Skeletal muscle tissue (tissue), 4 donors: ENCODE measurements around the gene SOAT2. TPM values are rescaled to one million over a fixed set of nuclear protein-coding genes. Genes with fewer than 3 reads are reported as not detected.
"Not testable (repeated sequence)": the region's sequence is repeated elsewhere in the genome, so short reads cannot be mapped to it uniquely, and the experiment has no call there.

Experiments used
- H3K27ac ChIP-seq: one replicate; pipeline ENCODE4 v1.7.0; 2013; ENCODE audit warnings: mild to moderate bottlenecking, low read depth, low read length, inconsistent platforms
- H3K27me3 ChIP-seq, 3 donors: one replicate each; pipeline ENCODE4 v1.7.0; 2013; ENCODE audit warnings: low read length in 3 of 3; ENCODE audit not compliant: control insufficient read depth in 3 of 3, insufficient read depth in 3 of 3
- H3K36me3 ChIP-seq, 3 donors: one replicate each; pipeline ENCODE4 v1.7.0; 2013; ENCODE audit warnings: low read length in 3 of 3; ENCODE audit not compliant: control insufficient read depth in 3 of 3, insufficient read depth in 3 of 3
- H3K4me1 ChIP-seq, 3 donors: one replicate each; pipeline ENCODE4 v1.7.0; 2013; ENCODE audit warnings: low read length in 3 of 3, mild to moderate bottlenecking in 3 of 3; ENCODE audit not compliant: control insufficient read depth in 3 of 3, insufficient read depth in 3 of 3
- H3K4me3 ChIP-seq, 3 donors: one replicate each; pipeline ENCODE4 v1.7.0; 2013; ENCODE audit warnings: low read length in 3 of 3
- H3K9ac ChIP-seq, 3 donors: one replicate each; pipeline ENCODE4 v1.7.0; 2013; ENCODE audit warnings: low read length in 3 of 3, mild to moderate bottlenecking in 3 of 3, moderate library complexity in 2 of 3, low read depth in 1 of 3
- H3K9me3 ChIP-seq, 3 donors: one replicate each; pipeline ENCODE4 v1.7.0; 2013; ENCODE audit warnings: low read length in 3 of 3; ENCODE audit not compliant: control insufficient read depth in 3 of 3
- total RNA-seq: library from RNA; depleted of rRNA; stranded (reverse); fragments of >200 nt; gene quantifications from one replicate; pipeline ENCODE4 v1.2.3, GENCODE V29; 2014
- donor health status: Osteomylitis.

Gene SOAT2
- total RNA-seq, 1 donor from 2014 or later = under 0.01 TPM

GRCh38 chr12:53147181-53147580, 43.9 kb downstream of the SOAT2 start:
- H3K9ac ChIP-seq = no peak overlapping the region
- no peak overlapping the region for H3K4me3 ChIP-seq
- no peaks in the 10 kb centered on the region for H3K4me1 ChIP-seq
- no peak overlapping the region for H3K27ac ChIP-seq
- H3K27me3 ChIP-seq = no peaks in the 10 kb centered on the region
- no peaks in the 10 kb centered on the region for H3K36me3 ChIP-seq
- H3K9me3 ChIP-seq = no peaks in the 10 kb centered on the region

GRCh38 chr12:53147653-53148052, 44.4 kb downstream of the SOAT2 start:
- H3K36me3 ChIP-seq = no peaks in the 10 kb centered on the region

GRCh38 chr12:53151039-53151438, 47.8 kb downstream of the SOAT2 start:
- no peak overlapping the region for H3K27ac ChIP-seq
- H3K4me3 ChIP-seq = no peak overlapping the region
- H3K9me3 ChIP-seq = no peaks in the 10 kb centered on the region
- H3K9ac ChIP-seq = no peak overlapping the region
- no peaks in the 10 kb centered on the region for H3K36me3 ChIP-seq
- H3K27me3 ChIP-seq = no peaks in the 10 kb centered on the region
- H3K4me1 ChIP-seq = no peaks in the 10 kb centered on the region

More at GRCh38 chr12:53147653-53148052, 44.4 kb downstream of the SOAT2 start:
- H3K9me3 ChIP-seq = no peaks in the 10 kb centered on the region
- H3K4me3 ChIP-seq = no peak overlapping the region
- no peak overlapping the region for H3K27ac ChIP-seq
- no peaks in the 10 kb centered on the region for H3K4me1 ChIP-seq
- H3K9ac ChIP-seq = no peak overlapping the region
- no peaks in the 10 kb centered on the region for H3K27me3 ChIP-seq

GRCh38 chr12:53152390-53152789, 49.1 kb downstream of the SOAT2 start:
- no peak overlapping the region for H3K27ac ChIP-seq

DNA sequence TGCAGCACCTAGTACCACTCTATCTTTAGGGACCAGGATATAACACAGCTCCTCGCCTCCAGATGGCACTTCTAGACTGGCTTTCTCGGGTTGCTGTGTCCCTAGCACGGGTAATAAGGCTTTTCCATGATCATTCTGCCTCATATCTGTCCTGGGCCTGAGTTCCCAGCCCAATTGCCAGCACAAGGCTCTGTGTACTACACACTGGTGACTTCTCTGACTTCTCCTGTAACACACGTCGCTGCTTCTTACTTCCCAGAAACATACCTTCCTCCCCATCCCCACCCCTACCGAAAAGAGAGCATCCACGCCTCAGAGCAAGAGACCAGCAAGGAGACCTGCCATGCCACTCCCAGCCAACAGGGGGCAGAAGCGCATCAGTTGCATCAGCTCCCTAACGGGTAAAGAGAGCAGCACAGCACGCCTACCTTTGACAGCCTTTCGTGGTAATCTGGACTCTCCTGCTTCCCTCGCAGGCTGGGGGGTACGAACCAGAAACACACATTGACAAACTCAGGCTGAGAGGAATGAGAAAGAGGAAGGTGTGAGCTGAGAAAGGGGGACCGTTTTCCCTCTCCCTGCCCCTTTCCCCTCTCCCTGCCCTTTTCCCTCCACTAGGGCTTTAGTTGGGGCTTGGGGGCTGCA, 56.0 kb downstream of the SOAT2 start:
- Histone ChIP-seq H3K9me3 (no peaks in the 10 kb centered on the region), H3K27me3 (no peaks in the 10 kb centered on the region), H3K4me3 (no peak overlapping the region), H3K27ac (no peak overlapping the region), H3K9ac (peak overlapping the region in 1 of 3 donors; percentile 57), H3K4me1 (peaks cover 0 to 3% (median 0%) of the 10 kb centered on the region in 3 donors), H3K36me3 (peaks cover 9 to 18% (median 12%) of the 10 kb centered on the region in 3 donors)

More at GRCh38 chr12:53152390-53152789, 49.1 kb downstream of the SOAT2 start:
- no peaks in the 10 kb centered on the region for H3K27me3 ChIP-seq
- H3K4me1 ChIP-seq = no peaks in the 10 kb centered on the region
- no peaks in the 10 kb centered on the region for H3K9me3 ChIP-seq
- no peaks in the 10 kb centered on the region for H3K36me3 ChIP-seq
- H3K9ac ChIP-seq = no peak overlapping the region
- H3K4me3 ChIP-seq = no peak overlapping the region

DNA sequence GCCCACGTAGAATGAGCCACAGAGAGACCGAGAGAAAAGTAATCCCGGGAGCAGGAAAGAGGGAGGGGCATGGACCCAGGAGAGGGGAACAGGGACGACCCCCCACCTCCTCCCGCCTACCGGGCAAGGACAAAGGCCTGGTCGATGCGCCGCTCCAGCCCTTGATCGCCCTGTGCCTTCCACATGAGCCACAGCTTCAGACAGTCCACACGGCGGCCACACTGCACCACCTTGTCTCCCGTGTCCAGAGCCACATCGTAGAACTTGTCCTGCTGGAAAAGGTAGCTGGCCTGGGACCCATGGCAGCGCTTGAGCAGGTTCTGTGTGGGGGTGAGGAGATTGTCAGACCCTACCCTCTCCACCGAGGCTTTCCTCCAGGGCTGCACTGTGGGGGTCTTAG, 56.7 kb downstream of the SOAT2 start:
- no peak overlapping the region for H3K27ac ChIP-seq
- H3K9me3 ChIP-seq = no peaks in the 10 kb centered on the region
- H3K36me3 ChIP-seq = peaks cover 9 to 18% (median 12%) of the 10 kb centered on the region in 3 donors
- no peaks in the 10 kb centered on the region for H3K27me3 ChIP-seq
- H3K4me1 ChIP-seq = peaks cover 0 to 3% (median 0%) of the 10 kb centered on the region in 3 donors
- H3K9ac ChIP-seq = no peak overlapping the region
- no peak overlapping the region for H3K4me3 ChIP-seq

DNA sequence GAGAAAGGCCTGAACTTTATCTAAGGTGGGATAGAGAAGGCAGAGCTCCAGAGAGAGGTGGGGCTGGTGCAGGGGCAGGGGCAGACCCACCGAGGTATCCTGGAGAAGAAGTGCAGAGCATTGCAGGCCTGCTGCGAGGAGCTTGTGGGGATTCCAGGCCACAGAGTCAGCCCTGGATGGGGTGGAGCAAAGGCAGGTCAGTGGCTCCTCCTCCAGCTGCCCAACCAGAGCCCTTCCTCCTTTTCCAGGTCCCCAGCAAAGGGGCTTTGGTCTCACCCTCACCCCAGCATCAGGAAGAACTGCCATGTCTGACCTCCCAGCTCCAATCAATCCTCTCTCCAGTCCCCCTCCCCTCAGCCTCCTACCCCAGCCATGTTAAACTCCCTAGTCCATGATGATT, 57.4 kb downstream of the SOAT2 start:
- H3K4me1 ChIP-seq = peaks cover 0 to 3% (median 0%) of the 10 kb centered on the region in 3 donors
- no peak overlapping the region for H3K27ac ChIP-seq
- H3K36me3 ChIP-seq = peaks cover 9 to 19% (median 12%) of the 10 kb centered on the region in 3 donors
- H3K9ac ChIP-seq = no peak overlapping the region
- no peaks in the 10 kb centered on the region for H3K27me3 ChIP-seq
- H3K9me3 ChIP-seq = no peaks in the 10 kb centered on the region
- H3K4me3 ChIP-seq = no peak overlapping the region

DNA sequence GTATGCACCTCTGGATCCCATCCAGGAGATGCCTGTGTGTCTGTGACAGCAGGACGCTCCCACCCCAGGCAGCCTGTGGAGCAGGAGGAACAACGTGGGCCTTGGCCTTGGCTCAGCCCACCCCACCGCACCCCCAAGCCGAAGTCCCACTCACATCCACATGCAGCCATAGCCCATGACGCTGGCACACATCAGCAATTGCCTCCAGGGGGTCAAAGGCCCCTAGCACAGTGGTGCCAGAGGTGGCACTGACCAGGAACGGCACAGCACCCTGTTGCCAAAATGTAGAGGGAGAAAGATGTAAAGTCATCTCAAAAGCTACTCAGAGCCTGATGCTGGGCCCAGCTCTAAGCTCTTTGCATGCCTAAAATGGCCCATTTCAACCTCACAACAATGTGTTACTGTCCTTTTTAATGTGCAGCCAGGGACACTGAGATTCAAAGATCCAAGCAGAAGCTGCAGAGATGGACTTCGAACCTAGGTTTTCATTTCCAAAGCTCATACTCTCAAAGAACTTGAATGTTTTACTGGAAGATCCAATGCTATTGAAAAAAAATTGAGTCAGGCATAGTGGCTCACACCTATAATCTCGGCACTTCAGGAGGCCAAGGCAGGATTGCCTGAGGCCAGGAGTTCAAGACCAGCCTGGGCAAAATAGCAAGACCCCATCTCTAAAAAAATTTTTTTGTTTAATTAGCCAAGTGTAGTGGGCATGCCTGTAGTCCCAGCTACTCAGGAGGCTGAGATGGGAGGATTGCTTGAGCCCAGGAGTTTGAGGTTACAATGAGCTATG, 58.0 kb downstream of the SOAT2 start:
- Histone ChIP-seq H3K4me1 (peaks cover 0 to 3% (median 0%) of the 10 kb centered on the region in 3 donors), H3K9me3 (no peaks in the 10 kb centered on the region), H3K36me3 (peaks cover 9 to 20% (median 12%) of the 10 kb centered on the region in 3 donors), H3K9ac (no peak overlapping the region), H3K27ac (no peak overlapping the region), H3K4me3 (no peak overlapping the region), H3K27me3 (no peaks in the 10 kb centered on the region)

GRCh38 chr12:53163008-53163407, 59.7 kb downstream of the SOAT2 start:
- H3K27ac ChIP-seq, H3K9me3 ChIP-seq, H3K4me3 ChIP-seq, H3K9ac ChIP-seq, H3K4me1 ChIP-seq, H3K27me3 ChIP-seq: not testable (repeated sequence)
- peaks cover 9 to 26% (median 10%) of the 10 kb centered on the region in 3 donors for H3K36me3 ChIP-seq

- Histone ChIP-seq H3K9ac (no peak overlapping the region), H3K27ac (no peak overlapping the region), H3K4me1 (peaks cover 0 to 3% (median 0%) of the 10 kb centered on the region in 3 donors), H3K27me3 (no peaks in the 10 kb centered on the region), H3K9me3 (no peaks in the 10 kb centered on the region), H3K36me3 (peaks cover 13 to 28% (median 13%) of the 10 kb centered on the region in 3 donors), H3K4me3 (no peak overlapping the region)
Measured at GRCh38 chr12:53166837-53167236, 63.6 kb downstream of the SOAT2 start.
